LoVo (cell line): ENCODE measurements around the gene CHGA.

ENCODE experiments used
- DNase-seq: peaks from one replicate; pipeline ENCODE4 v3.0.0-alpha.2; 2016; ENCODE audit warnings: low spot score

Gene CHGA

GRCh38 chr14:92930737-92931602 is 8.0 kb downstream of the CHGA start:
- DNase-seq: no peak

GRCh38 chr14:92931681-92932447 is 8.9 kb downstream of the CHGA start:
- DNase-seq: no peak

- no peak for DNase-seq
These were observed 9.8 kb downstream of the CHGA start for GRCh38 chr14:92932448-92933395.

- no peak for DNase-seq
These were observed 10.5 kb downstream of the CHGA start for GRCh38 chr14:92933481-92933880.

- DNase-seq: no peak
These were observed 11.5 kb downstream of the CHGA start for GRCh38 chr14:92934196-92935085.

- no peak for DNase-seq
These were observed 12.5 kb downstream of the CHGA start for GRCh38 chr14:92935446-92935845.

- DNase-seq: no peak
These were observed 13.1 kb downstream of the CHGA start for GRCh38 chr14:92936085-92936484.

- DNase-seq: peak; percentile 50
These were observed 14.3 kb downstream of the CHGA start for GRCh38 chr14:92937051-92937937.

GRCh38 chr14:92938235-92938875 is 15.4 kb downstream of the CHGA start:
- DNase-seq: no peak

GRCh38 chr14:92938890-92939671 is 16.1 kb downstream of the CHGA start:
- no peak for DNase-seq

GRCh38 chr14:92939699-92940098 is 16.7 kb downstream of the CHGA start:
- no peak for DNase-seq

GRCh38 chr14:92940543-92940942 is 17.6 kb downstream of the CHGA start:
- DNase-seq: no peak

GRCh38 chr14:92941531-92941930 is 18.6 kb downstream of the CHGA start:
- no peak for DNase-seq

GRCh38 chr14:92942136-92942535 is 19.2 kb downstream of the CHGA start:
- no peak for DNase-seq

GRCh38 chr14:92942576-92942975 is 19.6 kb downstream of the CHGA start:
- DNase-seq: no peak

- no peak for DNase-seq
These were observed 20.2 kb downstream of the CHGA start for GRCh38 chr14:92942976-92943710.

- no peak for DNase-seq
These were observed 21.1 kb downstream of the CHGA start for GRCh38 chr14:92943855-92944570.
